GM12892 (cell line): Measurements from ENCODE around the gene NDUFA13.

ENCODE experiments used
- POLR2A ChIP-seq: IDR thresholded peaks from 2 replicates; pipeline ENCODE4 v1.6.1; 2011; ENCODE audit warnings: low read depth, low read length, control low read depth
- POLR2AphosphoS5 ChIP-seq: IDR thresholded peaks from 2 replicates; pipeline ENCODE4 v1.6.1; 2011; ENCODE audit warnings: low read depth, low read length, control low read depth
- TAF1 ChIP-seq: IDR thresholded peaks from 2 replicates; pipeline ENCODE4 v1.6.1; 2011; ENCODE audit warnings: low read depth, mild to moderate bottlenecking, control low read depth, low read length, borderline replicate concordance

DNA sequence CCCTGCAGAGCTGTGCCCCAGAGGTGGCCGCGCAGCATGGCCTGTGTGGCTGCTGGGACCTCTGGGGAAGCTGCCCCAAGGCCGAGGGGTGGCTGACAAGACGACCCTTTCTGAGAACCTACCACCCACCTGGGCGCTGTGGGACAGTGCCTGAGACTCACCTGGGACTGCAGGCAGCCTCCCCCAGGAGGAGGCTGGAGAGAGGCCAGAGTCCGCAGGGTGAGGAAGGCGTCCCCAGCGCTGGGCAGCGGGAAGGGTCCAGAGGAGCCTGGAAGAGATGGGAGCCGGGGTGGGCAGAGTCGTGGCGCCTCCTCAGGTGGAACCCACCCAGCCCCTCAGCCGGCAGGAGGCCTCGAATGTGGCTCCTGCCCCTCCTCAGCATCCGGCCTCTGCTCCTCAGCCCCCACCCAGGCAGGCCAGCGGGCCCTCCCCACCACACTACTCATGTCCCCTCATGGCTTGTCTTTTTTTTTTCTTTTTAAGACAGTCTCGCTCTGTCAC, 47.4 kb downstream of the NDUFA13 start:
- TF ChIP-seq POLR2A (no peak), POLR2AphosphoS5 (no peak), TAF1 (no peak)
